H9 (cell line): ENCODE results near the gene TRIM24. TPM values are rescaled to one million over a fixed set of nuclear protein-coding genes. Genes with fewer than 3 reads are reported as not detected.
"Not testable (repeated sequence)": the region's sequence is repeated elsewhere in the genome, so short reads cannot be mapped to it uniquely, and the experiment has no call there.

Source experiments
- DNase-seq: peaks from one replicate; pipeline ENCODE4 v3.0.0-alpha.2; 2017
- H2AFZ ChIP-seq: one replicate; pipeline ENCODE4 v1.6.1; 2013; ENCODE audit warnings: mild to moderate bottlenecking, low read length, control low read depth, moderate library complexity
- H2AK5ac ChIP-seq: 2 replicates; pipeline ENCODE4 v1.6.1; 2013; ENCODE audit warnings: low read length, control low read depth, mixed read lengths; ENCODE audit not compliant: insufficient read length
- H2BK120ac ChIP-seq: one replicate; pipeline ENCODE4 v1.6.1; 2013; ENCODE audit warnings: low read depth, mild to moderate bottlenecking, low read length, control low read depth, inconsistent platforms; ENCODE audit not compliant: poor library complexity, severe bottlenecking
- H2BK12ac ChIP-seq: 2 replicates; pipeline ENCODE4 v1.6.1; 2013; ENCODE audit warnings: low read length, control low read depth, mixed read lengths, low read depth; ENCODE audit not compliant: insufficient read length
- H2BK15ac ChIP-seq: 2 replicates; pipeline ENCODE4 v1.6.1; 2013; ENCODE audit warnings: low read depth, low read length, control low read depth
- H2BK20ac ChIP-seq: one replicate; pipeline ENCODE4 v1.6.1; 2013; ENCODE audit warnings: low read depth, mild to moderate bottlenecking, low read length, control low read depth, inconsistent platforms; ENCODE audit not compliant: poor library complexity, severe bottlenecking
- H2BK5ac ChIP-seq: 2 replicates; pipeline ENCODE4 v1.6.1; 2013; ENCODE audit warnings: low read length, control low read depth, mixed read lengths; ENCODE audit not compliant: insufficient read length
- H3K14ac ChIP-seq: 2 replicates; pipeline ENCODE4 v1.6.1; 2013; ENCODE audit warnings: low read length, control low read depth; ENCODE audit not compliant: insufficient read depth
- H3K18ac ChIP-seq: 2 replicates; pipeline ENCODE4 v1.6.1; 2013; ENCODE audit warnings: low read depth, mild to moderate bottlenecking, mixed read lengths, low read length, control low read depth; ENCODE audit not compliant: insufficient read length
- H3K23ac ChIP-seq: 2 replicates; pipeline ENCODE4 v1.6.1; 2013; ENCODE audit warnings: low read length, control low read depth, mixed read lengths, low read depth; ENCODE audit not compliant: insufficient read length
- H3K23me2 ChIP-seq: 2 replicates; pipeline ENCODE4 v1.6.1; 2013; ENCODE audit warnings: low read depth, mild to moderate bottlenecking, mixed read lengths, low read length, control low read depth; ENCODE audit not compliant: insufficient read length, poor library complexity, severe bottlenecking
- H3K27ac ChIP-seq: 2 replicates; pipeline ENCODE4 v1.5.1; 2013; ENCODE audit warnings: low read length, control low read depth, mixed read lengths, low read depth; ENCODE audit not compliant: insufficient read length
- H3K27me3 ChIP-seq: 2 replicates; pipeline ENCODE4 v1.6.1; 2013; ENCODE audit warnings: low read length, control low read depth, inconsistent platforms; ENCODE audit not compliant: insufficient read depth
- H3K4ac ChIP-seq: 2 replicates; pipeline ENCODE4 v1.6.1; 2013; ENCODE audit warnings: low read depth, mild to moderate bottlenecking, control low read depth, inconsistent platforms, low read length, moderate library complexity
- H3K4me1 ChIP-seq: 2 replicates; pipeline ENCODE4 v1.6.1; 2013; ENCODE audit warnings: low read length, control low read depth, inconsistent platforms; ENCODE audit not compliant: insufficient read depth
- H3K4me2 ChIP-seq: 2 replicates; pipeline ENCODE4 v1.6.1; 2013; ENCODE audit warnings: low read length, control low read depth, mixed read lengths; ENCODE audit not compliant: insufficient read length, insufficient read depth
- H3K56ac ChIP-seq: 2 replicates; pipeline ENCODE4 v1.6.1; 2013; ENCODE audit warnings: low read depth, mild to moderate bottlenecking, mixed read lengths, low read length, control low read depth; ENCODE audit not compliant: insufficient read length
- H3K79me1 ChIP-seq: 2 replicates; pipeline ENCODE4 v1.6.1; 2013; ENCODE audit warnings: low read depth, mild to moderate bottlenecking, moderate library complexity, low read length, control low read depth, inconsistent platforms; ENCODE audit not compliant: insufficient read depth, poor library complexity, severe bottlenecking
- H3K79me2 ChIP-seq: 2 replicates; pipeline ENCODE4 v1.6.1; 2013; ENCODE audit warnings: low read length, control low read depth, inconsistent platforms; ENCODE audit not compliant: insufficient read depth
- H3K9ac ChIP-seq: 2 replicates; pipeline ENCODE4 v1.6.1; 2013; ENCODE audit warnings: low read length, control low read depth, mixed read lengths; ENCODE audit not compliant: insufficient read length; ENCODE audit errors: extremely low read depth
- H3K9me3 ChIP-seq: one replicate; pipeline ENCODE4 v1.6.1; 2013; ENCODE audit warnings: low read depth, low read length, inconsistent platforms; ENCODE audit not compliant: control insufficient read depth
- H3T11ph ChIP-seq: one replicate; pipeline ENCODE4 v1.6.1; 2013; ENCODE audit warnings: mild to moderate bottlenecking, low read length, control low read depth, inconsistent platforms
- H4K20me1 ChIP-seq: one replicate; pipeline ENCODE4 v1.6.1; 2013; ENCODE audit not compliant: control insufficient read depth, insufficient read length, insufficient read depth
- H4K5ac ChIP-seq: 2 replicates; pipeline ENCODE4 v1.6.1; 2013; ENCODE audit warnings: low read depth, mild to moderate bottlenecking, mixed read lengths, low read length, control low read depth; ENCODE audit not compliant: insufficient read length
- H4K8ac ChIP-seq: replicated peaks from 2 replicates; pipeline ENCODE4 v1.6.1; 2013; ENCODE audit warnings: low read length, control low read depth, mixed read lengths, low read depth; ENCODE audit not compliant: insufficient read length
- H4K91ac ChIP-seq: 2 replicates; pipeline ENCODE4 v1.6.1; 2013; ENCODE audit warnings: low read depth, mild to moderate bottlenecking, moderate library complexity, mixed read lengths, low read length, control low read depth; ENCODE audit not compliant: insufficient read length
- H3K27ac Mint-ChIP-seq, 3 experiments: 2 replicates in 2 of 3; 3 replicates in 1 of 3; pipeline ENCODE4 v1.8.0; 2020 to 2021; ENCODE audit warnings: mixed read lengths in 3 of 3, mild to moderate bottlenecking in 1 of 3, moderate library complexity in 1 of 3
- H3K27me3 Mint-ChIP-seq: 2 replicates; pipeline ENCODE4 v1.8.0; 2021; ENCODE audit warnings: low read depth, mild to moderate bottlenecking, moderate library complexity, mixed read lengths
- H3K36me3 Mint-ChIP-seq, 3 experiments: 2 replicates in 2 of 3; 3 replicates in 1 of 3; pipeline ENCODE4 v1.8.0; 2020 to 2021; ENCODE audit warnings: low read depth in 3 of 3, mixed read lengths in 3 of 3; ENCODE audit not compliant: insufficient read depth in 1 of 3
- H3K4me1 Mint-ChIP-seq, 2 experiments: 2 replicates each; pipeline ENCODE4 v1.8.0; 2020; ENCODE audit warnings: mixed read lengths in 2 of 2
- H3K4me3 Mint-ChIP-seq, 2 experiments: 2 replicates in 1 of 2; 3 replicates in 1 of 2; pipeline ENCODE4 v1.8.0; 2020 to 2021; ENCODE audit warnings: mild to moderate bottlenecking in 2 of 2, mixed read lengths in 2 of 2, moderate library complexity in 1 of 2
- H3K9me3 Mint-ChIP-seq, 2 experiments: 2 replicates in 1 of 2; 3 replicates in 1 of 2; pipeline ENCODE4 v1.8.0; 2020; ENCODE audit warnings: mild to moderate bottlenecking in 2 of 2, mixed read lengths in 2 of 2, moderate library complexity in 1 of 2
- WGBS: extraction: QIAGEN DNeasy Blood & Tissue Kit; methylation state at CpG from one replicate; pipeline ENCODE4 v1.1.7; 2013; ENCODE audit warnings: missing lambda C conversion rate, low lambda C conversion rate, mixed read lengths; ENCODE audit not compliant: insufficient read length; ENCODE audit errors: extremely low coverage; 5-methylcytosine and 5-hydroxymethylcytosine counted together
- total RNA-seq: library from RNA; stranded (reverse); gene quantifications from 2 replicates; pipeline ENCODE4 v1.2.1, GENCODE V29; 2021

TRIM24 gene
- total RNA-seq, 1 experiment from 2014 or later, result 260 TPM

DNA sequence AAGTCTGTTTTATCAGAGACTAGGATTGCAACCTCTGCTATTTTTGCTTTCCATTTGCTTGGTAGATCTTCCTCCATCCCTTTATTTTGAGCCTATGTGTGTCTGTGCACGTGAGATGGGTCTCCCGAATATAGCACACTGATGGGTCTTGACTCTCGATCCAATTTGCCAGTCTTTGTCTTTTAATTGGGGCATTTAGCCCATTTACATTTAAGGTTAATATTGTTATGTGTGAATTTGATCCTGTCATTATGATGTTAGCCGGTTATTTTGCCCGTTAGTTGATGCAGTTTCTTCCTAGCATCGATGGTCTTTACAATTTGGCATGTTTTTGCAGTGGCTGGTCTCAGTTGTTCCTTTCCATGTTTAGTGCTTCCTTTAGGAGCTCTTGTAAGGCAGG is 29.1 kb downstream of the TRIM24 start:
- peaks cover 66% of the 10 kb centered on the region for H3K79me2 ChIP-seq
- no CpG with 5 or more reads among the region's 6 CpGs for WGBS
- not testable (repeated sequence) for H3K23ac ChIP-seq, DNase-seq, H3K56ac ChIP-seq, H4K20me1 ChIP-seq, H2BK5ac ChIP-seq, H2BK15ac ChIP-seq, H3K27me3 ChIP-seq, H2BK20ac ChIP-seq, H3K4me1 ChIP-seq, H3K9ac ChIP-seq, H3K23me2 ChIP-seq, H3T11ph ChIP-seq, H4K5ac ChIP-seq, H3K9me3 Mint-ChIP-seq, H2BK12ac ChIP-seq, H3K4ac ChIP-seq, H4K8ac ChIP-seq, H4K91ac ChIP-seq, H2BK120ac ChIP-seq, H3K27me3 Mint-ChIP-seq, H3K4me3 Mint-ChIP-seq, H3K4me2 ChIP-seq, H3K14ac ChIP-seq, H3K27ac ChIP-seq, H3K18ac ChIP-seq, H3K9me3 ChIP-seq, H2AK5ac ChIP-seq, H2AFZ ChIP-seq, H3K79me1 ChIP-seq
- Mint-ChIP-seq H3K27ac (peak overlapping the region; percentile 15 to 69 (median 24); a peak in 4 of 7 replicates), H3K36me3 (peaks cover 18 to 61% (median 50%) of the 10 kb centered on the region in 3 experiments), H3K4me1 (peaks cover 68 to 78% of the 10 kb centered on the region in 2 experiments)
